Right atrium auricular region (tissue), 2 donors: Measurements from ENCODE around the gene DOLK. TPM values are rescaled to one million over a fixed set of nuclear protein-coding genes. Genes with fewer than 3 reads are reported as not detected.

Source experiments
- DNase-seq: peaks from one replicate; pipeline ENCODE4 v3.0.0-alpha.2; 2019; ENCODE audit warnings: low spot score
- H3K27ac ChIP-seq, 2 donors: fragments of 200-600 bp; sonication (generic); 1 replicate in 1 of 2; 2 replicates in 1 of 2; pipeline ENCODE4 v1.5.1; 2016 to 2019
- H3K27me3 ChIP-seq, 2 donors: fragments of 200-600 bp; sonication (generic); one replicate each; pipeline versions ENCODE4 v1.5.1 to v1.6.0; 2017 to 2019
- H3K36me3 ChIP-seq: fragments of 200-600 bp; sonication (generic); one replicate; pipeline ENCODE4 v1.5.1; 2016
- H3K4me1 ChIP-seq, 2 donors: fragments of 200-600 bp; sonication (generic); one replicate each; pipeline versions ENCODE4 v1.5.1 to v1.6.0; 2017 to 2019
- H3K4me3 ChIP-seq, 2 donors: fragments of 200-600 bp; sonication (generic); 1 replicate in 1 of 2; 2 replicates in 1 of 2; pipeline ENCODE4 v1.5.1; 2017 to 2019; ENCODE audit warnings: mild to moderate bottlenecking in 1 of 2, moderate library complexity in 1 of 2
- H3K9me3 ChIP-seq, 2 donors: fragments of 200-600 bp; sonication (generic); one replicate each; pipeline ENCODE4 v1.5.1; 2019
- total RNA-seq, 2 donors: library from RNA; depleted of rRNA; stranded (reverse); fragments of >200 nt; gene quantifications; one replicate each; pipeline ENCODE4 v1.1.0, GENCODE V29; 2016
- TF ChIP-seq, protein P1 (sequence below), 2 donors: fragments of 200-600 bp; sonication (generic); IDR thresholded peaks; one replicate each; pipeline ENCODE4 v1.5.1; 2019; ENCODE audit warnings: antibody characterized with exemption in 2 of 2

DOLK gene
- total RNA-seq: 10 to 100 TPM; 13.9 to 14.4 TPM

DNA sequence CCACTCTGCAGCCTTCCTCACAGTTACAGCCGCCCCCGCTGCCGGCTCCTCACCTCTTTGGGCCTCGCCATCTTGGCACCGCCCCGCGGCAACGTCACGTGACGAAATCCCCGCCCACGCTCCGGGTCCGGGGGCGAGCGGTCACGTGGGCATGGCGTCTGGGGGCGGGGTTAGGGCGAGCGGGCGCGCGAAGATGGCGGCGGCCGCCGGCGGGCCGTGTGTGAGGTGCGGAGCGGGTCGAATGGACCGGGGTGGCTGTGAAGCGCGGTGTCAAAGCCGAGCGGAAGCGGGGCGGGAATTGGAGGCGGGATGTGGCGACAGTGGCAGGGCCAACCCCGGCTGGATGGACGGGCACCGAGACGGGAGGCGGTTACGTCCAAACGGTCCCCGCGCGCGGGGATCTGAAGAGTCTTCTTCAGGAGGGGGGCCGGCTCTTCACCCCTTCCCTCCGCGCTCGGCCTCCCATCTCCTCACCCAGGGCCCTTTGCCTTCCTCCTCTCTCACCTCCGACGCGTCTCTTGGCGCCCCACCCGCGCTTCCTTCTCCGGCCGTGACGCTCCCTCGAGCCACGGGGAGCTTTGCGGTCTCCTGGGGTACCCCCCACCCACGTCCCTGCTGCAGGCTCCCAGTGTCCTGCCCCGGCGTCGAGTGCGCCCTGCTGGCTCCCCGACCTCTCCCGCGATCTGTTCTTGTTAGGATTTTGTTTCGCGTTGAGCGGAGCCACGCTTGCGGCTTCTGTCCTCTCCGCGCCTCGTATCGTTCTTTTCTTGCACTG, at the start of gene DOLK, which contains the start of gene NUP188:
TSS of gene DOLK (minus strand) at position 77 of the 775 bp plus-strand sequence. CDS start 300 bp downstream, outside the sequence.
TSS of gene NUP188 (plus strand) at position 173 of the 775 bp plus-strand sequence. CDS start at position 194, 21 bp downstream.
- Histone ChIP-seq H3K9me3 (no peaks in the 10 kb centered on the region), H3K36me3 (peaks cover 8% of the 10 kb centered on the region), H3K4me3 (peak within 1 kb of the TSS; percentile 74 to 95), H3K27me3 (no peaks in the 10 kb centered on the region), H3K27ac (peak within 1 kb of the TSS; percentile 94 to 96), H3K4me1 (peaks cover 0 to 34% of the 10 kb centered on the region in 2 donors)
- TF ChIP-seq, protein P1, sequence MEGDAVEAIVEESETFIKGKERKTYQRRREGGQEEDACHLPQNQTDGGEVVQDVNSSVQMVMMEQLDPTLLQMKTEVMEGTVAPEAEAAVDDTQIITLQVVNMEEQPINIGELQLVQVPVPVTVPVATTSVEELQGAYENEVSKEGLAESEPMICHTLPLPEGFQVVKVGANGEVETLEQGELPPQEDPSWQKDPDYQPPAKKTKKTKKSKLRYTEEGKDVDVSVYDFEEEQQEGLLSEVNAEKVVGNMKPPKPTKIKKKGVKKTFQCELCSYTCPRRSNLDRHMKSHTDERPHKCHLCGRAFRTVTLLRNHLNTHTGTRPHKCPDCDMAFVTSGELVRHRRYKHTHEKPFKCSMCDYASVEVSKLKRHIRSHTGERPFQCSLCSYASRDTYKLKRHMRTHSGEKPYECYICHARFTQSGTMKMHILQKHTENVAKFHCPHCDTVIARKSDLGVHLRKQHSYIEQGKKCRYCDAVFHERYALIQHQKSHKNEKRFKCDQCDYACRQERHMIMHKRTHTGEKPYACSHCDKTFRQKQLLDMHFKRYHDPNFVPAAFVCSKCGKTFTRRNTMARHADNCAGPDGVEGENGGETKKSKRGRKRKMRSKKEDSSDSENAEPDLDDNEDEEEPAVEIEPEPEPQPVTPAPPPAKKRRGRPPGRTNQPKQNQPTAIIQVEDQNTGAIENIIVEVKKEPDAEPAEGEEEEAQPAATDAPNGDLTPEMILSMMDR (IDR thresholded peaks at IDR 0.05): no peak
- DNase-seq: peak; percentile 95

DNA sequence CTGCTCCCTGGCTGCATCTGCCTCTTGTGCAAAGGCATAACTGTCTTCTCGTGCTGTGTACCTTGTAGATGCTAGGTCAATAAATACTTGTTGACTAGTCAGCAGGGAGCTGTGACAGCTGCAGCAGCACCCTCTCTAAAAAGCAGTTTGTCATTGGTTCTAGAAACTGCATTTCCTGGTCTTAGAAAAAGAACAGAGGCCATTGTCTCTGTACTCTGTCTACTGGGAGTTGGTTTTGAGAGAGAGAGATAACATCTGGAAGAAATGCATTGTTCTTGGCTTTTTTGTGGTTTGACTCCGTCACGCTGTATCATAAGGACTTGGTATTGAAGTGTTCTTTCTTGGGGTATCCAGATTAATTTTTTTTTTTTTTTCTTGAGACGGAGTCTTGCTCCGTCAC, 48.4 kb upstream of the DOLK start:
- H3K9me3 ChIP-seq: no peaks in the 10 kb centered on the region
- H3K4me3 ChIP-seq: no peak overlapping the region
- TF ChIP-seq, protein P1 (IDR thresholded peaks at IDR 0.05): no peak
- peaks cover 89% of the 10 kb centered on the region for H3K36me3 ChIP-seq
- no peaks in the 10 kb centered on the region for H3K27me3 ChIP-seq
- no peak overlapping the region for H3K27ac ChIP-seq
- no peak for DNase-seq
- H3K4me1 ChIP-seq: peaks cover 0 to 6% of the 10 kb centered on the region in 2 donors

DNA sequence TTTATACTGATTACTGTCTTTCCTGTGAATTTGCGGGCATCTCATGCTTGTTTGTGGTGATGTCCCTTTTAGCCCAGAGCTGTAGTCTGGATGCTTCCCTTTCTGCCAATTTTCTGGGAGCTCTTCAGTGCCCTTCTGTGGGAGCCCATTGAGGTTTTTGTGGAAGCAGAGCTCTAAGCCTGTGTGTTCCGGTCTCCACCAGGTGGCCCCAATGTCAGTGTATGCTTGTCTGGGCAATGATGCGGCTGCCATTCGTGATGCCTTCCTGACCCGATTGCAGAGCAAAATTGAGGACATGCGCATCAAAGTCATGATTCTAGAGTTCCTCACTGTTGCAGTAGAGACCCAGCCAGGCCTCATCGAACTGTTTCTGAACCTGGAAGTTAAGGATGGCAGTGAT, 45.6 kb upstream of the DOLK start:
- H3K27me3 ChIP-seq: no peaks in the 10 kb centered on the region
- peaks cover 85% of the 10 kb centered on the region for H3K36me3 ChIP-seq
- no peak for DNase-seq
- H3K9me3 ChIP-seq: no peaks in the 10 kb centered on the region
- no peak overlapping the region for H3K27ac ChIP-seq
- peaks cover 0 to 6% of the 10 kb centered on the region in 2 donors for H3K4me1 ChIP-seq
- H3K4me3 ChIP-seq: no peak overlapping the region
- TF ChIP-seq, protein P1 (IDR thresholded peaks at IDR 0.05): peak in 1 of 2 donors; percentile 22

DNA sequence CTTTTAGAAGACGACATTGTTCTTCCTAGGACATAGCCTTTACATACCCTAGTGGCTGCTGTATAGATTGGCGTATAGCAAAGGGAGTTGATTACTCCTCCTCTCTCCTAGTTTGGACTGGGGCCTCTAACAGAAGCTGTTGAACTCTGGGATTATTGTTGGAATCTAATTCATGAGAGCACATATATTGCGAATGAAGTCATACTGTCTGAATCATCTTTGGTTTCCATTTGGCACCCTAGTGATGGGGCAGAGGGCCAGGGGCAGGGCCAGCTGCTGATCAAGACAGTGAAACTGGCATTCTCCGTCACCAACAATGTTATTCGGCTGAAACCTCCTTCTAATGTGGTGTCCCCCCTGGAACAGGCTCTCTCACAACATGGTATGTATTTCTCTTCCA, 40.4 kb upstream of the DOLK start:
- H3K4me3 ChIP-seq: no peak overlapping the region
- H3K27me3 ChIP-seq: no peaks in the 10 kb centered on the region
- H3K4me1 ChIP-seq: no peaks in the 10 kb centered on the region
- TF ChIP-seq, protein P1 (IDR thresholded peaks at IDR 0.05): no peak
- no peak overlapping the region for H3K27ac ChIP-seq
- H3K36me3 ChIP-seq: peaks cover 83% of the 10 kb centered on the region
- DNase-seq: no peak
- no peaks in the 10 kb centered on the region for H3K9me3 ChIP-seq

DNA sequence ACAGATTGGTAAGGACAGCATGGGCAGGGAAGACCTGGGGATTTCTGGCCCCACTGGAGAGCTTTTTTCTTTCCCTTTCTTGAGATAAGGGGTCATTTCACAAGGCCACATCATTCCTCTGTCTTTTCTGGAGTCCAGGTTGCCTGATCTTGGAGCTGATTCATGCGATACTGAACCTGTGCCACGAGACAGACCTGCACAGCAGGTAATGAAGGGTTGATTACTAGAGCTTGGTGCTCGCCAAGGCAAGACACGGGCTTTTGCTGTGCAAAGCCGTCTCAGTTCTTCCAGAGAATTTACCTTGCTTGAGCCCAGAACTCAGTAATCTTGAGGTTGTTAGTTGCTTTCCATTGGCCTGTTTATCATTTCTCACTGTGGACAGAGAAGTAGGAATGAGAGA, 39.3 kb upstream of the DOLK start:
- no peak overlapping the region for H3K27ac ChIP-seq
- DNase-seq: no peak
- no peaks in the 10 kb centered on the region for H3K9me3 ChIP-seq
- TF ChIP-seq, protein P1 (IDR thresholded peaks at IDR 0.05): no peak
- H3K4me3 ChIP-seq: no peak overlapping the region
- H3K27me3 ChIP-seq: no peaks in the 10 kb centered on the region
- peaks cover 86% of the 10 kb centered on the region for H3K36me3 ChIP-seq
- H3K4me1 ChIP-seq: no peaks in the 10 kb centered on the region
